Measurements from ENCODE around the gene OLIG1. TPM values are rescaled to one million over a fixed set of nuclear protein-coding genes. Genes with fewer than 3 reads are reported as not detected.

OLIG1 gene
- total RNA-seq, 1 experiment from 2014 or later = not detected

DNA sequence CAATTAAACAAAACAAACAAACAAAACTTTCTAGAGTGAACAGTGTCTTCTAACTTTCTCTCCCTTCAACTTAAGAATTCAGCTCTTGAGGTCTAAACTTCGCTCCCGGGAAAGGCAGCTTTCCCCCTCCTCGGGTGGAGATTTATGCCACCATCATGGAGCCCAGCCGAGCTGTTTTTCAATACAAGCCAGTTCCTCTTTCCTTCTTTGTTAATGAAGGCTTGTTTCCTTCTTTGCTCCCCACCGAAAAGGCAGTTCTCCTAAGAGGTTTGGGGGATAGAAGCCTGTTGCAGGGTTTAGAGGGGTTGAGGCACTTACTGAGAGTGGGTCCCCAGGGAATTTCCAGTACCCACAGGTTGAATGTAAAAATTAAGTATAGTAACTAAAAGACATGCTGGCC is 26.5 kb downstream of the OLIG1 start:
- no peak for DNase-seq (ENCODE audit: low read depth)

- DNase-seq (ENCODE audit: low read depth) = no peak
Observed at GRCh38 chr21:33099131-33099530, 29.2 kb downstream of the OLIG1 start.

DNA sequence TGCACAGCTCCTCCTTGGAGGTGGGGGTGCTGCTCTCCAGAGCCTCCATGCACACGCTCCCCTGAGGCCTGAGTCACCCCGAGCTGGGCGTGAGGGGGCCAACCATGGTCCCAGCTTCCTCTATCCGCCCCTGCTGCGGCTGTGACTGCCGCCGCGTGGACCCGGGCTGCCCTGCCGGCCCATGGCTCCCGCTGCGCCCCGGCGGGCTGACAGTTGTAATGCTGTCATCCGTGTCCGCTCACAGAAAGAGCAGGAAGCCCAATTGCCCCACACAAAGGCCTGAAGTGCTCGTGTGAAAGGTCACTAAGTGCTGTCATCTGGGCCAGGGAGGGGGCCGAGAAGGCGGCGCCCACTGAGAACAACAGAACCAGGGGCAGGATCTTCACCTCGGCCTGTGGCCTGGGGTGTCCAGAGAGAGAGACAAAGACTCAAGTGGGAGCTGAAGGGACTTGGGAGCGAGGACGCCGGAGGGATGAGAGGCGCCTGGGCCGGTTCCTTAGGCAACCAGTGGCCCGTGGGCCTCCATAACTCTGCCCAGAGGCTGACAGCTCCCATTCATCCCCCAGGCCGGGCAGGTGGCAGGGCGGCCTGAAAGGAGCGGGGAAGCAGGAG is 31.5 kb downstream of the OLIG1 start:
- no peak for DNase-seq (ENCODE audit: low read depth)

DNA sequence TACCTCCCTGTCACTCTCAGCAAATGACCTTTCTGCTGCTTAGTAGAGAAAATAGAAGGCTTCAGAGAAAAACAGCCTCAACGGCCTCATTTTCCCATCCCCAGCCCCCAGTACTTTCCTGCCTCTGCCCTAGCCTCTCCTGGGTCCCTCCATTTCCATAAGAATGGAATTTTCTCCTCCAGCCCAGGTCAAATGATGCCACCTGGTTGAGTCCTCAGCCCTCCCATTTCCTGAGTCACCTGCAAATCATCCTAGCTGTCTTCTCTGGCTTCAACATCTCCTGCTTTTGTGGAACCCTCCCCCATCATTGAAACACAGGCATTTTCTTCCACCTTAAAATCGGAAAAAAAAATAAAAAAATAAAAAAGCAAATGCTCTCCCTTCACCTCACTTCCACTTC is 35.1 kb downstream of the OLIG1 start:
- DNase-seq (ENCODE audit: low read depth) = no peak

DNA sequence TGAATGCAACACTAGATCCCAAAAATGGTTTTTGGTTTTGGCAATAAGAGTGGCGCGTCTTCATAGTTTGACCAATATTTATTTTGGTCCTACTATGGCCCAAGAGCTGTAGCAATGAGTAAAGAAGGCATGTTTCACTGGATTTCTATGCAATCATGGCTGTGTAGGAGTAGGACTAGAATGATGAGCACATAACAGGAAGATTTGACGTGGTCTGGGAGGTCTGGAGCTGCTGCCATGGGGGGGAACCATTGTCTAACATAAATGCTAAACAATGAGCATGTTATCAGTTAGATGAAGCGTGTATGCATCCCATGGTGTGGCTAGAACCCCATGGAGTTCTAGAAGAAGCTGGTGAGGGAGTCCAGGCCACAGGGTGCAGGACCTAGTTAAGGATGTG is 38.3 kb downstream of the OLIG1 start:
- no peak for DNase-seq (ENCODE audit: low read depth)

GRCh38 chr21:33109574-33110339 is 39.8 kb downstream of the OLIG1 start:
- no peak for DNase-seq (ENCODE audit: low read depth)

GRCh38 chr21:33110340-33110715 is 40.4 kb downstream of the OLIG1 start:
- DNase-seq (ENCODE audit: low read depth) = no peak

GRCh38 chr21:33111577-33111976 is 41.6 kb downstream of the OLIG1 start:
- DNase-seq (ENCODE audit: low read depth) = no peak

- no peak for DNase-seq (ENCODE audit: low read depth)
Observed at GRCh38 chr21:33112151-33112550, 42.2 kb downstream of the OLIG1 start.

DNA sequence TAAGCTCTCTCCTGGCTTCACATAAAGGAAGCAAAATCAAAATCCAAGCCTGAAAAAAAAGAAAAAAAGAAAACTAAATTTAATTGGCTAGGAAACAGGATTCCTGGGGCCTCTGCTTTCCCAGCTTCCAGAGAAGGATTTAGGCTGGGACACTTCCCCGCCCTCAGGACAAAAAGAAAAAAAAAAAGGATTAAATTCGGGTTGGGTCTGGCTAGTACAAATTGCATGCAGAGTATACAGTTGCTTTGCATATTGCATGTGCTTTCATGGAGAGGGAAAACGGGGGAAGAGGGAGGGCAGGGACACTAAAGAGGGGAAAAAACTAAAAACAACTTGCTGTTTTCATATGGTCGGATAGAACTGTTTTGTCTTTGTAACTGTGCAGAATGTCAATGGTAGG is 42.7 kb downstream of the OLIG1 start:
- DNase-seq (ENCODE audit: low read depth) = no peak

- no peak for DNase-seq (ENCODE audit: low read depth)
Observed at GRCh38 chr21:33113131-33113530, 43.2 kb downstream of the OLIG1 start.

GRCh38 chr21:33114276-33114675 is 44.3 kb downstream of the OLIG1 start:
- DNase-seq (ENCODE audit: low read depth) = no peak

- no peak for DNase-seq (ENCODE audit: low read depth)
Observed at GRCh38 chr21:33115631-33116510, 45.9 kb downstream of the OLIG1 start.

DNA sequence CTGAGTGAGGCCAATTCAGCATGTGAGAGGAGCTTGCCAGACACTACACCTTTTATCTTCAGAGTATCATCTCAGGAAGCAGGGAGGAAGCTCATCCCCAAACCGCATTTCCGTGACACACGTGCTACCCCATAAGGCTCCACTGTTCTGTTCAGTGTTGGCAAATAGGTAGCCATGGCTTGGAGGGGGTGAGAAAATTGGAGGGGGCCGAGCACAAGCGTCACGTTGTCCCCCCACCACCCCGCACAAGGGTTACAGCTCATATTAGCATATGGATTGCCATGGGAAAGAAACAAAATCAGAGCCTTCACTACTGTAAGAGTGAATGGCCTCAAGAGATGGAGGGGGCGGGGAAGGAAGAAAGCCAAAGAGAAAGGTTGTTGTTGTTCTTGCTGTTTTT is 46.7 kb downstream of the OLIG1 start:
- no peak for DNase-seq (ENCODE audit: low read depth)

DNA sequence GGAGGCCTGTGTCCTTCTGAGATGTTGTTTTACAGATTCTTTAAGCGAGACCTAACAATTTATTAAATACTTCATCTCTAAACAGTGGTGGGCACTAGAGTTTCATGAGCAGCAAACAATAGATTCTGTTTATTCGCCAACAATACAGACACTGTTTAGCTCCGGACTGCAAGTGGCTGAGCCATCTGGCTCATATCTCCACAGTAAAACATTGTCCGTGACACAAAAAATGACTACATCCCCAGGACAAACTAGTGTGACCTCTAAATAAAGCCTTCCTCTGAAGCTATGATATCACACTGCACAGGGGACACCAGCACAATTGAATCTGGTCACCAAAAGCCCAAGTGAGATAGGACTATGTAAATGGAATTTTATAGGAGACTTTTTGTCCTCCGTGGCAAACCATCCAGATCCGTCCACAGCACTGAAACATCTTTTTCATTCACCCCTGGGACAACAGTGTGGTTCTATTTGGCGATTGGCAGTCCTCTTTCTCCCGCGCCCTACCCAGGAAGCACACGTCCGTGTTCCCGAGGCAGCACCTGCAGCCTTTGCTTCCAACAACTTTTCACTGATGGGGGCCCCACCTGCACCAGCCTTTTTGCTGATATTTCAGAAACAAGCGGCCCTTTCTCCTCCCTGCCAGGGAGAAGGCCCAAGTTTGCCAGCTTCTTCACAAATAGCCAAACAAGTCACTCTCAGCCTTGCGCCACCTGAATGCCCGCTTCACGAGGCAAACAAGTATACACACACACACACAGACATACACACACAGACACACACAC is 47.4 kb downstream of the OLIG1 start:
- DNase-seq (ENCODE audit: low read depth) = no peak

Other genes with a start within 250 kb of the OLIG1 start
- gene OLIG2, start 44.2 kb upstream of the OLIG1 start, total RNA-seq (2014; rRNA removed) = not detected in 2 replicates
- 3.7 and 5.8 TPM in 2 replicates for gene IFNAR2, start 159.8 kb downstream of the OLIG1 start, total RNA-seq (2014; rRNA removed)
- gene IL10RB, start 196.2 kb downstream of the OLIG1 start, total RNA-seq (2014; rRNA removed) = 38.5 and 40.7 TPM in 2 replicates

Data from LHCN-M2 (cell line).